Keratinocyte (primary cell): ENCODE data around the gene SLC1A2.

Experiments used
- CTCF ChIP-seq, 3 experiments: IDR thresholded peaks in 1 of 3; conservative IDR thresholded peaks in 1 of 3; optimal IDR thresholded peaks in 1 of 3; 2 replicates in 2 of 3; 3 replicates in 1 of 3; pipeline versions ENCODE3 to v1.5.1; 2011; ENCODE audit warnings: low read length in 3 of 3, mild to moderate bottlenecking in 3 of 3, moderate library complexity in 2 of 3, control low read depth in 1 of 3, inconsistent platforms in 1 of 3; ENCODE audit not compliant: insufficient read depth in 2 of 3; ENCODE audit errors: extremely low read depth in 1 of 3
- EZH2 ChIP-seq: IDR thresholded peaks from one replicate; pipeline ENCODE4 v1.6.1; 2012; ENCODE audit warnings: inconsistent platforms, mild to moderate bottlenecking, low read length, moderate library complexity

GRCh38 chr11:35293699-35294098, 125.7 kb downstream of the SLC1A2 start:
- TF ChIP-seq EZH2 = no peak
- no peak for TF ChIP-seq CTCF (optimal IDR thresholded peaks at IDR 0.05 in 1 of 3, IDR thresholded peaks at IDR 0.05 in 1 of 3, conservative IDR thresholded peaks at IDR 0.05 in 1 of 3; ENCODE audit: extremely low read depth in 1 of 3, insufficient read depth in 2 of 3, low read length in 3 of 3)
